HEK293 (cell line): ENCODE measurements around the gene TAAR1.

Source experiments
- CTCF ChIA-PET: fragments of 350-600 bp; formaldehyde crosslinking; extraction: SDS; loops from one replicate; lab custom pipeline; 2021; ENCODE audit warnings: antibody characterized with exemption; lab: Yijun Ruan, JAX
- POLR2A ChIA-PET: fragments of 300-600 bp; formaldehyde crosslinking; extraction: SDS; loops from one replicate; lab custom pipeline; 2020; ENCODE audit warnings: antibody characterized with exemption, inconsistent platforms; lab: Yijun Ruan, JAX
- H3K27ac ChIP-seq: fragments of 200-500 bp; sonication (Bioruptor generic); 2 replicates; pipeline ENCODE4 v1.5.1; 2014; ENCODE audit warnings: low read depth, low read length, control low read depth, inconsistent platforms; ENCODE audit errors: extremely low read depth
- H3K36me3 ChIP-seq, 2 experiments: fragments of 200-500 bp in 1 of 2; sonication (Bioruptor generic) in 1 of 2; 1 replicate in 1 of 2; 2 replicates in 1 of 2; pipeline ENCODE4 v1.5.1; 2014 to 2017; ENCODE audit warnings: inconsistent platforms in 2 of 2, low read length in 2 of 2; ENCODE audit not compliant: control insufficient read depth in 2 of 2, insufficient read depth in 1 of 2
- H3K4me1 ChIP-seq: fragments of 200-500 bp; sonication (Bioruptor generic); 2 replicates; pipeline ENCODE4 v1.5.1; 2014; ENCODE audit warnings: mild to moderate bottlenecking, low read length, inconsistent platforms; ENCODE audit not compliant: control insufficient read depth, insufficient read depth
- H3K4me3 ChIP-seq: 2 replicates; pipeline ENCODE4 v1.5.1; 2011; ENCODE audit warnings: low read depth, mild to moderate bottlenecking, control low read depth, low read length, moderate library complexity
- H3K9me3 ChIP-seq: fragments of 200-500 bp; sonication (Bioruptor generic); 2 replicates; pipeline ENCODE4 v1.5.1; 2014; ENCODE audit warnings: low read depth, low read length, inconsistent platforms; ENCODE audit not compliant: control insufficient read depth, insufficient read depth
- AEBP2 ChIP-seq: fragments of 450-650 bp; formaldehyde crosslinking; IDR thresholded peaks from 2 replicates; pipeline ENCODE4 v1.5.1; 2016; ENCODE audit warnings: missing biosample characterization, missing genetic modification characterization, borderline replicate concordance
- BCL11A ChIP-seq: fragments of 450-650 bp; formaldehyde crosslinking; IDR thresholded peaks from 2 replicates; pipeline ENCODE4 v1.5.1; 2016; ENCODE audit warnings: low read depth, missing biosample characterization, missing genetic modification characterization
- CTCF ChIP-seq: fragments of 450-650 bp; formaldehyde crosslinking; IDR thresholded peaks from 2 replicates; pipeline ENCODE4 v1.5.1; 2016; ENCODE audit warnings: missing biosample characterization, missing genetic modification characterization
- EGR2 ChIP-seq: fragments of 450-650 bp; formaldehyde crosslinking; IDR thresholded peaks from 2 replicates; pipeline ENCODE4 v1.5.1; 2016; ENCODE audit warnings: low read depth, missing biosample characterization, missing genetic modification characterization
- GLIS1 ChIP-seq: fragments of 450-650 bp; formaldehyde crosslinking; IDR thresholded peaks from 2 replicates; pipeline ENCODE4 v1.5.1; 2016; ENCODE audit warnings: missing biosample characterization, missing genetic modification characterization
- KLF8 ChIP-seq: fragments of 450-650 bp; formaldehyde crosslinking; IDR thresholded peaks from 2 replicates; pipeline ENCODE4 v1.5.1; 2016; ENCODE audit warnings: missing biosample characterization, missing genetic modification characterization
- MZF1 ChIP-seq: fragments of 450-650 bp; formaldehyde crosslinking; IDR thresholded peaks from 2 replicates; pipeline ENCODE4 v1.5.1; 2017; ENCODE audit warnings: missing biosample characterization, missing genetic modification characterization, borderline replicate concordance
- ZBTB17 ChIP-seq: fragments of 450-650 bp; formaldehyde crosslinking; IDR thresholded peaks from 2 replicates; pipeline ENCODE4 v1.5.1; 2016; ENCODE audit warnings: missing biosample characterization, missing genetic modification characterization
- ZBTB26 ChIP-seq: fragments of 450-650 bp; formaldehyde crosslinking; optimal IDR thresholded peaks from 2 replicates; pipeline ENCODE3; 2016; ENCODE audit warnings: missing biosample characterization, mild to moderate bottlenecking, missing genetic modification characterization
- ZNF132 ChIP-seq: fragments of 450-650 bp; formaldehyde crosslinking; IDR thresholded peaks from 2 replicates; pipeline ENCODE4 v1.5.1; 2017; ENCODE audit warnings: missing biosample characterization, missing genetic modification characterization, borderline replicate concordance
- ZNF18 ChIP-seq: fragments of 450-650 bp; formaldehyde crosslinking; IDR thresholded peaks from 2 replicates; pipeline ENCODE4 v1.5.1; 2016; ENCODE audit warnings: missing biosample characterization, missing genetic modification characterization
- ZNF24 ChIP-seq: fragments of 450-650 bp; formaldehyde crosslinking; IDR thresholded peaks from 2 replicates; pipeline ENCODE4 v1.5.1; 2016; ENCODE audit warnings: missing biosample characterization, missing genetic modification characterization
- ZNF266 ChIP-seq: fragments of 450-650 bp; formaldehyde crosslinking; IDR thresholded peaks from 2 replicates; pipeline ENCODE4 v1.5.1; 2016; ENCODE audit warnings: missing biosample characterization, missing genetic modification characterization, low read depth
- ZNF391 ChIP-seq: fragments of 450-650 bp; formaldehyde crosslinking; IDR thresholded peaks from 2 replicates; pipeline ENCODE4 v1.5.1; 2016; ENCODE audit warnings: low read depth, missing biosample characterization, missing genetic modification characterization, borderline replicate concordance
- ZNF473 ChIP-seq: fragments of 450-650 bp; formaldehyde crosslinking; IDR thresholded peaks from 2 replicates; pipeline ENCODE4 v1.5.1; 2017; ENCODE audit warnings: missing biosample characterization, missing genetic modification characterization
- ZNF513 ChIP-seq: fragments of 450-650 bp; IDR thresholded peaks from 2 replicates; pipeline ENCODE4 v1.5.1; 2018; ENCODE audit warnings: missing biosample characterization, missing genetic modification characterization
- ZNF704 ChIP-seq: fragments of 450-650 bp; formaldehyde crosslinking; IDR thresholded peaks from 2 replicates; pipeline ENCODE4 v1.5.1; 2016; ENCODE audit warnings: missing biosample characterization, missing genetic modification characterization
- ZNF76 ChIP-seq: fragments of 450-650 bp; formaldehyde crosslinking; IDR thresholded peaks from 2 replicates; pipeline ENCODE4; 2016; ENCODE audit warnings: low read depth, missing biosample characterization, missing genetic modification characterization, borderline replicate concordance
- ZXDB ChIP-seq: fragments of 450-650 bp; formaldehyde crosslinking; IDR thresholded peaks from 2 replicates; pipeline ENCODE4 v1.5.1; 2016; ENCODE audit warnings: missing biosample characterization, missing genetic modification characterization

The TAAR1 gene

GRCh38 chr6:132611616-132612015, 47.4 kb downstream of the TAAR1 start:
- ChIA-PET POLR2A (no interaction called here), CTCF (interaction anchor here (0.6 kb wide), 1 partner anchor 17 kb away, joined by 3 read pairs; no protein-coding TSS in a partner anchor)
- no peak overlapping the region for H3K27ac ChIP-seq
- H3K4me1 ChIP-seq = no peaks in the 10 kb centered on the region
- no peaks in the 10 kb centered on the region for H3K9me3 ChIP-seq
- no peak for TF ChIP-seq ZNF513
- TF ChIP-seq ZBTB17 (tag by site-specific recombination) = no peak
- TF ChIP-seq BCL11A (tag by site-specific recombination) = no peak
- no peak for TF ChIP-seq KLF8 (tag by site-specific recombination)
- no peaks in the 10 kb centered on the region for H3K36me3 ChIP-seq
- H3K4me3 ChIP-seq = no peak overlapping the region

GRCh38 chr6:132607544-132608233, 51.3 kb downstream of the TAAR1 start:
- TF ChIP-seq ZNF391 (no peak), ZXDB (tag by site-specific recombination) (no peak), CTCF (no peak), GLIS1 (tag by site-specific recombination) (no peak), ZBTB26 (tag by site-specific recombination) (no peak), AEBP2 (no peak), MZF1 (no peak), ZNF704 (no peak), ZNF18 (tag by site-specific recombination) (no peak), ZNF266 (tag by site-specific recombination) (no peak), ZNF473 (tag by site-specific recombination) (no peak), ZNF24 (tag by site-specific recombination) (no peak), ZNF132 (no peak), ZNF76 (tag by site-specific recombination) (no peak), EGR2 (tag by site-specific recombination) (no peak)
- Histone ChIP-seq H3K36me3 (no peaks in the 10 kb centered on the region), H3K4me3 (no peak overlapping the region), H3K9me3 (no peaks in the 10 kb centered on the region), H3K4me1 (peaks cover 3% of the 10 kb centered on the region; the same call in 1 of the 2 replicates), H3K27ac (no peak overlapping the region)
- ChIA-PET CTCF (no interaction called here), POLR2A (no interaction called here)
